HG02678 (cell line): ENCODE measurements around the gene CCDC78.
"Not testable (repeated sequence)": the region's sequence is repeated elsewhere in the genome, so short reads cannot be mapped to it uniquely, and the experiment has no call there.

ENCODE experiments used
- ATAC-seq: cut with Tn5 transposase; IDR thresholded peaks from one replicate; pipeline ENCODE4 v1.9.1; 2021; ENCODE audit warnings: mild to moderate bottlenecking, moderate library complexity; ENCODE audit not compliant: unreplicated experiment

CCDC78 gene

GRCh38 chr16:725041-725376 lies 1.2 kb downstream of the CCDC78 start:
- no peak for ATAC-seq

DNA sequence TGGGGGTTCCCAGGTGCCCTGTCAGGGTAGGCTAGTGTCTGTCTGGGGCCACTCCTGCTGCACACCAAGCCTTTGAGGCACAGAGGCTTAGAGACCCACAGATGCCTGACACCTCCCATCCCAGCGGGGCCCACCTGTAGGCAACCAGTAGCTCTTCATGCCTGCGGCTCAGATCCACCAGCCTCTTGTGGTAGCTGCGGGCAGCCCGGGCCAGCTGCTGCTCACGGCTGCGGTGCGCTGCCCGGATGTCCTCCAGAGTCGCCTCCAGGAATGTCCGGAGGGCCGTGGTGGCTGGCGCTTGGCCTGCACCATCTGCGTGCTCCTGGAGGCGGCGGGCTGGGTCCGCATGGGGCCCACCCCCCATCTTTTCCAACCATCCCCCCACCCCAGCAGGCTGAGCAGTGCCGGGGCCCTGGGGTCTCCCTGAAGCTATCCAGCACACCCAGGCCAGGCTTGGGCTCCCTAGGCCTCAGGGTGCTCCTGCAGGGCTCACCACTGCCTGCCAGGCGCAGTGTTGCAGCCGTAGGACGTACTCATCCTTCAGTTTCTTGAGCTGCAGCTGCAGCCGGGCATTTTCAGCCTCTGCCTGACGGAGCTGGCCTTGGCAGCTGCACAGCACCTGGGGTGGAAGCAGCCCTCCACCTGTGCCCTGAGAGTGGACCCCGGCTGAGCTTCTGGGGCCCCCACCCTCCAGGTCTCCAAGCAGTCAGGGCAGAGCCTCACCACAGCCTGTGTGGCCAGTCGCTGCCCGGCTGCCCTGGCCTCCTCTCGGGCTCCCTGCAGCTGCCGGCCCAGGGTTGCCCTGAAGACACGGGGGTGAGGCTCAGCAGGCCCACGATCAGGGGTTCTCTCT lies 1.8 kb downstream of the CCDC78 start:
- ATAC-seq: no peak

DNA sequence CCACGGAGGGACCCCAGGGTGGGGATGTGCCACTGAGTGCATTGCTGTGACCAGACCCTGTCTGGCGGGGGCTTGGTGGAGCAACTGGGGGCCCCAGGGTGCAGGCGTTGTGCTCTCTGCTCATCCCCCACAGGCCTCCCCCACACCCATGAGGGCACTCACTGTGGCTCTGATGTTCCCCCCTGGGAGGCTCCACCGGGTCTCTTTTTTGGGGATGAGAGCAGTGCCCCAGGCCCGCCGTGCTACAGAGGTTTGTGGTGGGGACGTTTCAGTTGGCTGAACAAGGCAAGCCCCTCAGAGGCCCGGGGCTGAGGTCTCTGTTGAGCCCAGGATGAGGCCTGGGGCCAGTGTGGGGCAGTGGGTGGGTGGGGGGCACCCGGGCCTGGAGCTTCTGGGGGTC lies 2.5 kb downstream of the CCDC78 start:
- ATAC-seq: no peak

DNA sequence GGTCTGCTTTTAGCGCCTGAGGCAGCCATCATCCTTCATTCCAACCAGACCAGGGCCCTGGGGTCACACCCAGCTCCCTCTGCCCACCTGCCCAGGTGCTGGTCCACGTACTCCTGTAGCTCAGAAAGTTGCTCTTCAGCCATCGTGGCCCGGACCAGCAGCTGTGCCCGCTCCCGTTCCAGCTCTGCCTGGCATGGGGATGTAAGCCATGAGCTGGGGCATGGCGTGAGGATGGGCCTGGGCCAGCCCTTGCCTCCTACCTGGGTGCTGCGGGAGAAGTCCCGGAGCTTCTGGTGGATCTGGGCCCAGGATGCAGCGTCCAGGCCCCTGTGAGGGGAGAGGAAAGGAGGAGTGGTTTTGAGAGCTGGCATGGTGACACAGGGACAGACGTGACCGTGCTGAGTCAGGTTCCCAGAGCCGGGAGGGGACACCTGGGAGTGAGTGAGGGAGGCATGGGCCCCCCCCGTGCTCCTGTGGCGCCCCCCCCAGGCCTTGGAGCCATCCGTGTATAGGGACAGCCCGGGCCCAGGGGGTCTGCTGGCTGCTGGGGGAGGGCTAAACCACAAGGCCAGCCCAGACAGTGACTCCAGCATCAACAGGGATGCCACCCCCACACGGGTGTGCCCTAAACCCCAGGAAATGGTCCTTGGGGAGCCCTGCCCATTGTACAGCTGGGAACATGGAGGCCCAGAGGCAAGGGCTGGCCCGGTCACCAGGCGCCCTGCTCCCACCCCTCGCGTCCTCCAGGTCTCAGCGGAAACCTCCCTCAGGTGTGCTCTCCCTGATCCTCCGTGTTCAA lies 3.2 kb downstream of the CCDC78 start:
- no peak for ATAC-seq

DNA sequence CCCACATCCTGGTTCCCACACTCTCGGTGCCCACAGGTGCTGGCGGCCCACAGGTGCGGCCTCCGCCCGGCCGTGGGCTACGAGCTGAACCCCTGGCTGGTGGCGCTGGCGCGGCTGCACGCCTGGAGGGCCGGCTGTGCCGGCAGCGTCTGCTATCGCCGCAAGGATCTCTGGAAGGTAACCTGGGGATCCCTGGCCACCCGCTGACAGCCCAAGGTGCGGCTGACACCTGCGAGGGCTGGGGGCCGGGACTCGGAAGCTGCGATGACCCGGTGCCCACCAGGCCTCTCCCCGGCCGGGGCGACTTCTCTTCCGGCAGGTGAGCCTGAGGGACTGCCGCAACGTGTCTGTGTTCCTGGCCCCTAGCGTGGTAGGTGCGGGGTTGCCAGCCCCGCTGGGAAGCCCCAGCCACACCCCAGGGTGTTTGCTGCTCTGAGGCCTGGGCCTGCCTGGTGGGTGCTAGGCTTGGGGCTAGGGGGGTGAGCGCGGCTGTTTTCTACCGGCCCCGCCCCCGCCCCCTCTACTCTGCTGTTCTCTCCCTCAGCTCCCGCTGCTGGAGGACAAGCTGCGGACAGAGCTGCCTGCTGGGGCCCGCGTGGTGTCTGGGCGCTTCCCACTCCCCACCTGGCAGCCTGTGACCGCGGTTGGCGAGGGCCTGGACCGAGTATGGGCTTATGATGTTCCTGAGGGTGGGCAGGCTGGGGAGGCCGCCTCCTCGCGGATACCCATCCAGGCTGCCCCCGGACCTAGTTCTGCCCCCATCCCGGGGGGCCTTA lies 4.3 kb downstream of the CCDC78 start:
- ATAC-seq: no peak

- peak; percentile 76 for ATAC-seq
These were observed 5.1 kb downstream of the CCDC78 start, which contains the start of gene ANTKMT for GRCh38 chr16:720990-721764. TSS of gene ANTKMT (plus strand) at chr16:721146. CDS start at chr16:721275, 129 bp downstream.

GRCh38 chr16:720447-720989 lies 5.7 kb downstream of the CCDC78 start:
- peak; percentile 22 for ATAC-seq

DNA sequence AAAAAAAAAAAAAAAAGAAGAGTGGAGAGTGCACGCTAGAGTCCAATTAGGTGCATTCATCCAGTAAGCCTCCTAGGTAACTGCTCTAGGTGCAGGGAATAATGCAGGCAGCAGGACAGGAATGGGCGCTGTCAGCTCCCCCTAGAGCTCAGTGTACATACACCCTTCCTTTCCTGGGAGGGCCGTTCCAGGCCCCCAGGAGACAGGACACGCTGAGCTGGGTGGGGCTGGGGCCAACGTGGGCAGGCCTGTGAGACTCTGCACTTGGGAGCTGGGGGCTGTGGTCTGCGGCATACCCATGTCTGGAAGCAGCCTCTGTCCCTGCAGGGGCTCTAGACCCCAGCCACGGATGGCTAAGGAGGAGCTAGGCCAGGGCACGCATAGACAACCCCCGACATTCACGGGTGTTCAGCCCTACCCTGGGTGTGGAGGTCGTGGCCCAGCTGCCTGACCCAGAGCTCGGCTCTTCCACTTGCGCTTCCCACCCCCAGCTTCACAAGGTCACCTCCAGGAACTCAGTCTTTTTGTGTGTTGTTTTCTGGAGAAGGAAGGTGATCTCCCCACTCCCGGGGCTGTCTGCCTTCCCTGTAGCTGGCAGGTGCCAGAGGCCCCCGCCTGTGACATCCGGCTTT lies 6.3 kb downstream of the CCDC78 start:
- ATAC-seq: no peak

DNA sequence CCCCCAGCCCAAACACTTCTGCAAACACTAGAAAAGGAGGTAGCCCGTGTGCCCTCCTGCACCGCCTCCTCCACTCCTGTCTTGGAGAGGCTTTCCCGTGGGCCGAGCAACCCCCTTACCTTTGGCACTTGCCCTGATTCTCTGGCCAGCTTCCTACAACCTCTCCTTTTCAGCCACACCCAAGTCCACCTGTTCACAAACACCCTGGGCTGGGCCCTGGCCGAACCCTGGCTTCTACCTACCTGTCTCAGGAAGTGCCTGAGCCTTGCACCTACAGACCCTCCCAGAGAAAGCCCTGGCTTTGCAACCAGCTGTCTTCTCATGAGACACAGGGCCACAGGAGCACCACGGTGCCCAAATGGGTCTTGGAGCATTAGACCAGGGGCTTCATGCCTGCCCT lies 7.3 kb downstream of the CCDC78 start:
- no peak for ATAC-seq

DNA sequence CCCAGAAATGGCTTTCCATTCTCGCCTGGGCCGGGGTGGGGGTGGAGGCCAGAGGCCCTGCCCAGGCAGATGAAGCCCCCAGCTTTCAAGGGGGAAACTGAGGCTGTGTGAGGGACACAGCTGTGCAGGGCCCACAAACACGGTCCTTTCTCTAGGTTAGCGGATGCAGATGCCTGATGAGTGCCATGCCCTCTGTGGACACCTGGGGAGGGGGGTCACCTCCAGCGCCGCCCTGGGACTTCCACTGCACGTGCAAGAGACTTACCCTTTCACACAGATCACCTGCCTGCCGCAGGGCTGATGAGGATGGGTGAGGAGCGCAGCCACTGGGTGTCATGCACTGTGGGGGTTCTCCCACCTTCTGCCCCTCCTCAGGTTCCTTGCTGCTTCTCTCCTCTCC lies 7.9 kb downstream of the CCDC78 start:
- ATAC-seq: no peak

GRCh38 chr16:717450-718245 lies 8.6 kb downstream of the CCDC78 start:
- ATAC-seq: no peak

DNA sequence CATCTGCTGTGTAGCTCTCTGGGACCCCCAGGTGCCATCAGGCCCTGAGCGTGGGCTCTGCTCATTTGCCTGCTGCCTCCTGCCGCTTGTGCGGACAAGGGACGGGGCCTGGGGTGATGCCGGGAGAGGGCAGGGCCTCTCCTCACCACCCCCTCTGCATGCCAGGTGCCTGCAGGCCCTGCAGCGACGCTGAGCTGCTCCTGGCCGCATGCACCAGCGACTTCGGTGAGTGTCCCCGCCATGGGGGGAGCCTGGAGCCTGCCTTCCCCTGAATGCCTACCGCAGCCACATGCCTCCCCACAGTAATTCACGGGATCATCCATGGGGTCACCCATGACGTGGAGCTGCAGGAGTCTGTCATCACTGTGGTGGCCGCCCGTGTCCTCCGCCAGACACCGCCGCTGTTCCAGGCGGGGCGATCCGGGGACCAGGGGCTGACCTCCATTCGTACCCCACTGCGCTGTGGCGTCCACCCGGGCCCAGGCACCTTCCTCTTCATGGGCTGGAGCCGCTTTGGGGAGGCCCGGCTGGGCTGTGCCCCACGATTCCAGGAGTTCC lies 9.4 kb downstream of the CCDC78 start:
- no peak for ATAC-seq

- ATAC-seq: no peak
These were observed 10.1 kb downstream of the CCDC78 start for GRCh38 chr16:716200-716568.

DNA sequence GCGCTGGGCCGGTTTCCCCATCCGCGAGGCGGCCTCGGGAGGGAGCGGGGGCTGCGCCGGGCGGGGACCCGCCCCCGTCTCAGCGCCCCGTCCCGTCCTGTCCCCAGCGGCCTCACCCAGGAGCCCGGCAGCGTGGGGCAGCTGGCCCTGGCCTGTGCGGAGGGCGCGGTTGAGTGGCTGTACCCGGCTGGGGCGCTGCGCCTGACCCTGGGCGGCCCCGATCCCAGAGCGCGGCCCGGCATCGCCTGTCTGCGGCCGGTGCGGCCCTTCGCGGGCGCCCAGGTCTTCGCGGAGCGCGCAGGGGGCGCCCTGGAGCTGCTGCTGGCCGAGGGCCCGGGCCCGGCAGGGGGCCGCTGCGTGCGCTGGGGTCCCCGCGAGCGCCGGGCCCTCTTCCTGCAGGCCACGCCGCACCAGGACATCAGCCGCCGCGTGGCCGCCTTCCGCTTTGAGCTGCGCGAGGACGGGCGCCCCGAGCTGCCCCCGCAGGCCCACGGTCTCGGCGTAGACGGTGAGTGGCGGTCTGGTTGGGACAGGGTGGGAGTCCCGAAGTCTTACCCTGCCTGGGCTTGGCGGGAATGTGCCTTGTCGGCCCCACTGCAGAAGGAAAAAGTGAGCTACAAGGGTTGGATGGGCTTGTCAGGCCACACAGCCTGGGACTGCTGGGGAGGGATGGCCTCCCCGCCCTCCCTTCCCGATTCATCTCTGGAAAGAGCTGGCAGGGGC lies 10.6 kb downstream of the CCDC78 start:
- ATAC-seq: peak; percentile 15

DNA sequence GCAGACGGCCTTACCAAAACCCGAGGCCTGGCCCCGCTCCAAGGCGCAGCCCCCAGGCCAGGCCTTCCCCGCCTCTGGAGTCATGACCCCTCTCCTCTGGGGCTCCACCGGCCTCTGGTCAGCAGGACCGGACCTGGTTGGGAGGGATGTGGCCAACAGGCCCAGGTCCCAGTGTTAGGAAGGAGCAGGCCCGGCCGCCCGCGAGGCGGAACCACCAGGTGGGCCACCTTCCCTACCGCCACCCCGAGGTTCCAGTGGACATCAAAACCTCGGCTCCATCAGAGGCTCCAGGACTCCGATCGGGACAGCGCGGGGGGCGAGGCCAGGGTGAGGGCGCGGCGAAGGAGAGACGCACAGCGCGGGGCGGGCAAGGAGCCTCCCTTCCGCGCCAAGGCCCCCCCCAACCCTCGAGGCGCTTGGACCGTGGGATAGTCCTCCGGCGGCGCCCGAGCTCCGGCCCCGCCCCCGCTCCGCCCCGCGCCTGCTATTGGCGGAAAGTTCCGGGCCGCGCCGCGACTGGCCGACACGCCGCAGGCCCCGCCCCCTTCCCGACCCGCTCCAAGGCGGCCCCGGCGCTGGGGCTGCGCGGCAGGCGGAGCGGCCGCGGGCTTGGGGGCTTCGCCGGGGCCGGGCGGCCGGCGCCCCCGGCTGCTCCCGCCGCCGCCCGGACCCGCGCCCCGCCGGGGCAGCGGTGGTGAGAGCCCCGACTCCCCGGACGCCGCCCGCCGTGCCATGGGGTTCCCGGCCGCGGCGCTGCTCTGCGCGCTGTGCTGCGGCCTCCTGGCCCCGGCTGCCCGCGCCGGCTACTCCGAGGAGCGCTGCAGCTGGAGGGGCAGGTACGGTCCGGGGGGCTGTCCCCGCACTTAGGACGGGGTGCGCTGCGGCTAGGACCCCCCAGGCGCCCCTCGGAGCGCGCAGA lies 11.4 kb downstream of the CCDC78 start, which contains the start of gene METRN:
TSS of gene METRN (plus strand) at position 561 of the 919 bp plus-strand sequence. CDS start at position 733, 172 bp downstream.
- peak; percentile 84 for ATAC-seq

DNA sequence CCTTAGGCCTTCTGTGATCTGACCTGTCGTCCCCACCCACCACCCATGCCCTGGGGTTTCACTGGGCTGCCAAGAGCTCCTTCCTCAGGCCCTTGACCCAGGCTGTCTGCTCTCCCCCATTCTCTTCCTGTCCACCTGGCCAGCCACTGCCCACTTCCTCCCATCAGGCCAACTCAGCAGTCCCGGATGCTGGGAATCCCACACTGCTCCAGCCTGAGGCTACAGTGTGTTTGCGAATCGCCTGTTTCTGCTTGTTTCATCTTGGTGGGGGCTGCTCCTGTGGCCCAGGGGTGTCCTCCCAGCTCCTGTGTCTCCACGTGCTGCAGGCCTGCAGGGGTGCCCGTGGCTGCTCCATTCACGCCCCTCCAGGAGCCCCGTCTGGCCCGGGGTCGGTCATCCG lies 12.2 kb downstream of the CCDC78 start:
- ATAC-seq: no peak

DNA sequence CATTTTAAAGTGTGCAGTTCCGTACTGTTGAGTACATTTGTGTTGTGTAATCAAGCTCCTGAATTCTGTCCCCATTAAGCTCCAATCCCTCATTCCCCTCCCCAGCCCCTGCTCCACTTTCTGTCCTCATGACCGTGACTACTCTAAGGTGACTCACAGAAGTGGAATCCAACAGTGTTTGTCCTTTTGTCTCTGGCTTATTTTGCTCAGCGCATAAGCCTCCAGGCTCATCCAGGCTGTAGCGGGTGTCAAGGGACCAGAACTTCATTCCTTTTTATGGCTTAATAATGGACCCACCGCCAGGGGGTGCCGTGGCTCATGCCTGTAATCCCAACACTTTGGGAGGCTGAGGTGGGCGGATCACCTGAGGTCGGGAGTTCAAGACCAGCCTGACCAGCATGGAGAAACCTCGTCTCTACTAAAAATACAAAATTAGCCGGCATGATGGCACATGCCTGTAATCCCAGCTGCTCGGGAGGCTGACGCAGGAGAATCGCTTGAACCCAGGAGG lies 13.4 kb downstream of the CCDC78 start:
- ATAC-seq: not testable (repeated sequence)
